Measurements from ENCODE around the gene GLCE. TPM values are rescaled to one million over a fixed set of nuclear protein-coding genes. Genes with fewer than 3 reads are reported as not detected.
"Not testable (repeated sequence)": the region's sequence is repeated elsewhere in the genome, so short reads cannot be mapped to it uniquely, and the experiment has no call there.

The GLCE gene
- total RNA-seq, 2 donors from 2014 or later, result 3.8 to 5.0 TPM

- Mint-ChIP-seq H3K9me3 (no peaks in the 10 kb centered on the region), H3K27ac (no peak overlapping the region), H3K4me1 (no peaks in the 10 kb centered on the region), H3K36me3 (ENCODE audit: low read depth) (no peaks in the 10 kb centered on the region), H3K27me3 (peaks cover 17% of the 10 kb centered on the region), H3K4me3 (no peak overlapping the region)
- no peak for ATAC-seq (replicated peaks)
These were observed 133.5 kb downstream of the GLCE start for GRCh38 chr15:69293741-69294615.

GRCh38 chr15:69296606-69297005 lies 136.2 kb downstream of the GLCE start:
- Mint-ChIP-seq H3K36me3 (ENCODE audit: low read depth) (no peaks in the 10 kb centered on the region), H3K4me3 (no peak overlapping the region), H3K27me3 (peaks cover 36% of the 10 kb centered on the region), H3K4me1 (no peaks in the 10 kb centered on the region), H3K27ac (no peak overlapping the region), H3K9me3 (no peaks in the 10 kb centered on the region)
- no peak for ATAC-seq (replicated peaks)

- H3K4me1 Mint-ChIP-seq, result no peaks in the 10 kb centered on the region
- H3K36me3 Mint-ChIP-seq (ENCODE audit: low read depth), result no peaks in the 10 kb centered on the region
- no peak overlapping the region for H3K27ac Mint-ChIP-seq
- H3K27me3 Mint-ChIP-seq, result peaks cover 44% of the 10 kb centered on the region
- H3K9me3 Mint-ChIP-seq, result no peaks in the 10 kb centered on the region
- peak overlapping the region; percentile 33 for H3K4me3 Mint-ChIP-seq
- no peak for ATAC-seq (replicated peaks)
These were observed 137.4 kb downstream of the GLCE start for GRCh38 chr15:69297642-69298353.

- no peak for ATAC-seq (replicated peaks)
- Mint-ChIP-seq H3K27me3 (peaks cover 48% of the 10 kb centered on the region), H3K4me3 (peak overlapping the region; percentile 33), H3K27ac (no peak overlapping the region), H3K4me1 (no peaks in the 10 kb centered on the region), H3K9me3 (no peaks in the 10 kb centered on the region), H3K36me3 (ENCODE audit: low read depth) (no peaks in the 10 kb centered on the region)
These were observed 137.9 kb downstream of the GLCE start for GRCh38 chr15:69298354-69298696.

- Mint-ChIP-seq H3K27ac (no peak within 1 kb of the TSS), H3K36me3 (ENCODE audit: low read depth) (no peaks in the 10 kb centered on the region), H3K9me3 (no peaks in the 10 kb centered on the region), H3K4me3 (peak within 1 kb of the TSS; percentile 33), H3K27me3 (peaks cover 50% of the 10 kb centered on the region), H3K4me1 (no peaks in the 10 kb centered on the region)
- peak; percentile 37 for ATAC-seq (replicated peaks)
These were observed 138.4 kb downstream of the GLCE start, which contains the start of gene PAQR5 for GRCh38 chr15:69298697-69299441. TSS of gene PAQR5 (plus strand) at chr15:69298912. CDS start at chr15:69360081, 61,169 bp downstream.

GRCh38 chr15:69299451-69299886 lies 139.0 kb downstream of the GLCE start:
- Mint-ChIP-seq H3K27me3 (peaks cover 53% of the 10 kb centered on the region), H3K4me1 (no peaks in the 10 kb centered on the region), H3K27ac (no peak overlapping the region), H3K9me3 (no peaks in the 10 kb centered on the region), H3K4me3 (no peak overlapping the region), H3K36me3 (ENCODE audit: low read depth) (no peaks in the 10 kb centered on the region)
- no peak for ATAC-seq (replicated peaks)

GRCh38 chr15:69299943-69300588 lies 139.6 kb downstream of the GLCE start:
- Mint-ChIP-seq H3K4me3 (peak overlapping the region; percentile 0), H3K36me3 (ENCODE audit: low read depth) (no peaks in the 10 kb centered on the region), H3K4me1 (no peaks in the 10 kb centered on the region), H3K9me3 (no peaks in the 10 kb centered on the region), H3K27ac (no peak overlapping the region), H3K27me3 (peaks cover 52% of the 10 kb centered on the region)
- ATAC-seq (replicated peaks), result no peak

- H3K36me3 Mint-ChIP-seq (ENCODE audit: low read depth); H3K27ac Mint-ChIP-seq; H3K4me1 Mint-ChIP-seq; H3K9me3 Mint-ChIP-seq; ATAC-seq (replicated peaks); H3K4me3 Mint-ChIP-seq: not testable (repeated sequence)
- H3K27me3 Mint-ChIP-seq, result peaks cover 52% of the 10 kb centered on the region
These were observed 140.7 kb downstream of the GLCE start for GRCh38 chr15:69301101-69301500.

GRCh38 chr15:69302087-69302486 lies 141.7 kb downstream of the GLCE start:
- not testable (repeated sequence) for H3K36me3 Mint-ChIP-seq (ENCODE audit: low read depth); ATAC-seq (replicated peaks); H3K27ac Mint-ChIP-seq; H3K9me3 Mint-ChIP-seq; H3K4me1 Mint-ChIP-seq; H3K4me3 Mint-ChIP-seq
- peaks cover 50% of the 10 kb centered on the region for H3K27me3 Mint-ChIP-seq

- Mint-ChIP-seq H3K4me3 (no peak overlapping the region), H3K4me1 (no peaks in the 10 kb centered on the region), H3K9me3 (no peaks in the 10 kb centered on the region), H3K27me3 (peaks cover 48% of the 10 kb centered on the region), H3K36me3 (ENCODE audit: low read depth) (no peaks in the 10 kb centered on the region), H3K27ac (no peak overlapping the region)
- no peak for ATAC-seq (replicated peaks)
These were observed 142.5 kb downstream of the GLCE start for GRCh38 chr15:69302929-69303328.

- Mint-ChIP-seq H3K4me3 (no peak overlapping the region), H3K4me1 (no peaks in the 10 kb centered on the region), H3K36me3 (ENCODE audit: low read depth) (no peaks in the 10 kb centered on the region), H3K27me3 (peaks cover 51% of the 10 kb centered on the region), H3K9me3 (no peaks in the 10 kb centered on the region), H3K27ac (no peak overlapping the region)
- no peak for ATAC-seq (replicated peaks)
These were observed 143.1 kb downstream of the GLCE start for GRCh38 chr15:69303337-69304181.

- H3K27me3 Mint-ChIP-seq, result peaks cover 57% of the 10 kb centered on the region
- no peak for ATAC-seq (replicated peaks)
These were observed 143.7 kb downstream of the GLCE start for GRCh38 chr15:69304182-69304545.

GRCh38 chr15:69305204-69305931 lies 144.9 kb downstream of the GLCE start:
- Mint-ChIP-seq H3K27ac (no peak overlapping the region), H3K36me3 (ENCODE audit: low read depth) (no peaks in the 10 kb centered on the region), H3K4me1 (no peaks in the 10 kb centered on the region), H3K9me3 (no peaks in the 10 kb centered on the region), H3K4me3 (no peak overlapping the region), H3K27me3 (peaks cover 56% of the 10 kb centered on the region)
- no peak for ATAC-seq (replicated peaks)

More at GRCh38 chr15:69304182-69304545, 143.7 kb downstream of the GLCE start:
- Mint-ChIP-seq H3K4me1 (no peaks in the 10 kb centered on the region), H3K36me3 (ENCODE audit: low read depth) (no peaks in the 10 kb centered on the region), H3K27ac (no peak overlapping the region), H3K4me3 (no peak overlapping the region), H3K9me3 (no peaks in the 10 kb centered on the region)
